Liver (tissue), 9 donors: ENCODE data around the gene GALNT9. TPM values are rescaled to one million over a fixed set of nuclear protein-coding genes. Genes with fewer than 3 reads are reported as not detected.

Experiments
- DNase-seq: peaks from one replicate; pipeline ENCODE4 v3.0.0-alpha.2; 2017; ENCODE audit warnings: low spot score
- H3K27ac ChIP-seq, 2 donors: one replicate each; pipeline ENCODE4 v1.7.0; 2013; ENCODE audit warnings: inconsistent platforms in 2 of 2, low read length in 2 of 2, control low read depth in 1 of 2, low read depth in 1 of 2, mild to moderate bottlenecking in 1 of 2
- H3K27me3 ChIP-seq, 4 donors: one replicate each; pipeline versions ENCODE4 v1.6.1 to v1.7.0; 2013; ENCODE audit warnings: low read length in 3 of 4, inconsistent platforms in 1 of 4, mild to moderate bottlenecking in 1 of 4, moderate library complexity in 1 of 4; ENCODE audit not compliant: control insufficient read depth in 4 of 4, insufficient read depth in 4 of 4
- H3K36me3 ChIP-seq, 4 donors: one replicate each; pipeline versions ENCODE4 v1.6.1 to v1.7.0; 2013; ENCODE audit warnings: low read length in 3 of 4, mild to moderate bottlenecking in 3 of 4, low read depth in 1 of 4, moderate library complexity in 1 of 4; ENCODE audit not compliant: control insufficient read depth in 4 of 4, insufficient read depth in 3 of 4
- H3K4me1 ChIP-seq, 4 donors: one replicate each; pipeline versions ENCODE4 v1.6.1 to v1.7.0; 2013; ENCODE audit warnings: low read length in 3 of 4, mild to moderate bottlenecking in 3 of 4, moderate library complexity in 1 of 4; ENCODE audit not compliant: control insufficient read depth in 4 of 4, insufficient read depth in 4 of 4
- H3K4me3 ChIP-seq, 3 donors: one replicate each; pipeline versions ENCODE4 v1.6.1 to v1.7.0; 2013; ENCODE audit warnings: low read length in 3 of 3, control low read depth in 1 of 3, low read depth in 1 of 3, mild to moderate bottlenecking in 1 of 3
- H3K9ac ChIP-seq, 2 donors: one replicate each; pipeline ENCODE4 v1.7.0; 2013; ENCODE audit warnings: low read length in 2 of 2, mild to moderate bottlenecking in 2 of 2, moderate library complexity in 2 of 2, control low read depth in 1 of 2, low read depth in 1 of 2
- H3K9me3 ChIP-seq, 4 donors: one replicate each; pipeline versions ENCODE4 v1.6.1 to v1.7.0; 2013; ENCODE audit warnings: low read length in 3 of 4; ENCODE audit not compliant: control insufficient read depth in 4 of 4
- ATF3 ChIP-seq: IDR thresholded peaks from 2 replicates; pipeline ENCODE4 v1.6.1; 2016; ENCODE audit warnings: antibody characterized with exemption
- CTCF ChIP-seq: fragments of 150-350 bp; IDR thresholded peaks from 2 replicates; pipeline ENCODE4 v1.5.1; 2017; ENCODE audit warnings: improper control_type of control experiment, low read depth, low read length; ENCODE audit not compliant: missing input control
- EGR1 ChIP-seq, 2 donors: IDR thresholded peaks; 2 replicates each; pipeline ENCODE4 v1.6.1; 2016 to 2018; ENCODE audit warnings: antibody characterized with exemption in 2 of 2, low read depth in 2 of 2
- FOXA2 ChIP-seq: IDR thresholded peaks from 2 replicates; pipeline ENCODE4 v1.6.1; 2016; ENCODE audit warnings: antibody characterized with exemption
- GABPA ChIP-seq, 2 donors: IDR thresholded peaks in 1 of 2; conservative IDR thresholded peaks in 1 of 2; 2 replicates each; pipeline ENCODE4 v1.6.1; 2016; ENCODE audit warnings: antibody characterized with exemption in 2 of 2, mild to moderate bottlenecking in 1 of 2, moderate library complexity in 1 of 2
- HNF4A ChIP-seq, 2 donors: conservative IDR thresholded peaks; 2 replicates each; pipeline ENCODE4 v1.6.1; 2016; ENCODE audit warnings: antibody characterized with exemption in 2 of 2, mild to moderate bottlenecking in 2 of 2
- HNF4G ChIP-seq: IDR thresholded peaks from 2 replicates; pipeline ENCODE4 v1.6.1; 2016; ENCODE audit warnings: antibody characterized with exemption
- NR2F2 ChIP-seq: IDR thresholded peaks from 2 replicates; pipeline ENCODE4 v1.6.1; 2016; ENCODE audit warnings: antibody characterized with exemption
- RAD21 ChIP-seq, 2 donors: IDR thresholded peaks; 2 replicates each; pipeline ENCODE4 v1.6.1; 2016; ENCODE audit warnings: antibody characterized with exemption in 2 of 2, mild to moderate bottlenecking in 2 of 2
- REST ChIP-seq: IDR thresholded peaks from 2 replicates; pipeline ENCODE4 v1.6.1; 2016; ENCODE audit warnings: antibody characterized with exemption, mild to moderate bottlenecking
- WGBS: extraction: QIAGEN DNeasy Blood & Tissue Kit; methylation state at CpG from one replicate; pipeline ENCODE4 v1.1.7; 2013; 5-methylcytosine and 5-hydroxymethylcytosine counted together
- polyA plus RNA-seq, 2 donors: library from polyadenylated mRNA; stranded (reverse) in 1 of 2; unstranded in 1 of 2; fragments of 200-250 nt in 1 of 2; fragments of >200 nt in 1 of 2; fragmentation: Nextera tagmentation in 1 of 2; extraction: Ambion mirVana in 1 of 2; gene quantifications; one replicate each; pipeline versions ENCODE4 v1.2.1 to v1.2.3, GENCODE V29; 2013 to 2015
- total RNA-seq, 2 donors: library from RNA; depleted of rRNA; stranded (reverse); fragments of >200 nt; gene quantifications; one replicate each; pipeline ENCODE4 v1.2.3, GENCODE V29; 2014
- donor health status: healthy.
- donor health status: healthy.
- donor health status: healthy.
- donor health status: healthy.
- donor health status: healthy.

Gene GALNT9
- total and polyA plus RNA-seq, 4 donors, result 0.05 to 0.25 (median 0.09) TPM; not detected in 1

- peaks cover 0 to 5% (median 5%) of the 10 kb centered on the region in 4 donors for H3K27me3 ChIP-seq
- WGBS, result 87% methylated on average over 28 of the region's 28 CpGs
- no peaks in the 10 kb centered on the region for H3K9me3 ChIP-seq
- no peaks in the 10 kb centered on the region for H3K36me3 ChIP-seq
- no peak overlapping the region for H3K27ac ChIP-seq
- TF ChIP-seq GABPA (IDR thresholded peaks at IDR 0.05 in 1 of 2, conservative IDR thresholded peaks at IDR 0.05 in 1 of 2) (no peak), REST (no peak), HNF4G (no peak), CTCF (no peak), ATF3 (no peak), NR2F2 (no peak), HNF4A (conservative IDR thresholded peaks at IDR 0.05) (no peak)
- H3K9ac ChIP-seq, result no peak overlapping the region
- no peak overlapping the region for H3K4me3 ChIP-seq
- DNase-seq, result no peak
- H3K4me1 ChIP-seq, result peaks cover 0 to 13% (median 2%) of the 10 kb centered on the region in 4 donors
Measured at GRCh38 chr12:132324841-132325732, 4.3 kb downstream of the GALNT9 start.

GRCh38 chr12:132324173-132324572 is 5.2 kb downstream of the GALNT9 start:
- Histone ChIP-seq H3K9ac (no peak overlapping the region), H3K4me3 (no peak overlapping the region), H3K9me3 (no peaks in the 10 kb centered on the region), H3K27me3 (peaks cover 0 to 5% (median 5%) of the 10 kb centered on the region in 4 donors), H3K4me1 (peaks cover 0 to 13% (median 2%) of the 10 kb centered on the region in 4 donors), H3K27ac (no peak overlapping the region), H3K36me3 (no peaks in the 10 kb centered on the region)
- DNase-seq, result no peak
- WGBS, result 89% methylated on average over 42 of the region's 42 CpGs
- TF ChIP-seq CTCF (no peak), RAD21 (IDR thresholded peaks at IDR 0.05) (no peak), GABPA (IDR thresholded peaks at IDR 0.05 in 1 of 2, conservative IDR thresholded peaks at IDR 0.05 in 1 of 2) (no peak), REST (no peak), FOXA2 (no peak), EGR1 (IDR thresholded peaks at IDR 0.05; ENCODE audit: low read depth in 2 of 2) (no peak), HNF4A (conservative IDR thresholded peaks at IDR 0.05) (no peak)
